Uterus (tissue), 2 donors: ENCODE measurements around the gene TTC17.

Experiments used
- CTCF ChIP-seq, 4 experiments: fragments of 200-600 bp in 2 of 4; fragments of 450-650 bp in 2 of 4; sonication (generic) in 2 of 4; IDR thresholded peaks; one replicate each; pipeline ENCODE4 v1.5.1; 2016 to 2019; ENCODE audit warnings: antibody characterized with exemption in 4 of 4, mild to moderate bottlenecking in 2 of 4, moderate library complexity in 1 of 4
- POLR2A ChIP-seq, 2 donors: fragments of 450-650 bp; IDR thresholded peaks; one replicate each; pipeline ENCODE4 v1.6.1; 2016; ENCODE audit warnings: antibody characterized with exemption in 2 of 2, mild to moderate bottlenecking in 1 of 2, moderate library complexity in 1 of 2

- TF ChIP-seq CTCF (IDR thresholded peaks at IDR 0.05), result peak in 2 of 4 experiments; percentile 9 to 30
- TF ChIP-seq POLR2A (IDR thresholded peaks at IDR 0.05), result peak; percentile 43 to 83
These were observed at the start of gene TTC17 for GRCh38 chr11:43358801-43359421.
